Tibial nerve (tissue), 4 donors: ENCODE results near the gene TIAL1. TPM values are rescaled to one million over a fixed set of nuclear protein-coding genes. Genes with fewer than 3 reads are reported as not detected.

Source experiments
- DNase-seq, 2 donors: peaks; one replicate each; pipeline ENCODE4 v3.0.0-alpha.2; 2019; ENCODE audit warnings: low spot score in 2 of 2
- H3K27ac ChIP-seq, 4 donors: fragments of 200-600 bp; sonication (generic) in 3 of 4; one replicate each; pipeline ENCODE4 v1.5.1; 2017 to 2019; ENCODE audit warnings: mild to moderate bottlenecking in 1 of 4
- H3K27me3 ChIP-seq, 2 donors: fragments of 200-600 bp; sonication (generic) in 1 of 2; one replicate each; pipeline versions ENCODE4 v1.5.1 to v1.6.0; 2017 to 2019
- H3K36me3 ChIP-seq, 3 donors: fragments of 200-600 bp; sonication (generic); one replicate each; pipeline ENCODE4 v1.5.1; 2018 to 2019
- H3K4me1 ChIP-seq, 4 donors: fragments of 200-600 bp; sonication (generic) in 3 of 4; one replicate each; pipeline ENCODE4 v1.5.1; 2017 to 2019
- H3K4me3 ChIP-seq, 4 donors: fragments of 200-600 bp; sonication (generic) in 3 of 4; one replicate each; pipeline ENCODE4 v1.5.1; 2017 to 2019; ENCODE audit warnings: mild to moderate bottlenecking in 1 of 4, moderate library complexity in 1 of 4
- H3K9me3 ChIP-seq, 4 donors: fragments of 200-600 bp; sonication (generic) in 3 of 4; one replicate each; pipeline ENCODE4 v1.5.1; 2017 to 2019
- CTCF ChIP-seq, 5 experiments: fragments of 200-600 bp in 3 of 5; fragments of 450-650 bp in 2 of 5; sonication (generic) in 3 of 5; IDR thresholded peaks; one replicate each; pipeline ENCODE4 v1.5.1; 2016 to 2019; ENCODE audit warnings: antibody characterized with exemption in 5 of 5, mild to moderate bottlenecking in 3 of 5, moderate library complexity in 2 of 5
- EP300 ChIP-seq, 2 donors: sonication (generic); formaldehyde crosslinking; IDR thresholded peaks; one replicate each; pipeline ENCODE4 v1.6.1; 2017; ENCODE audit warnings: antibody characterized with exemption in 2 of 2, mild to moderate bottlenecking in 1 of 2
- POLR2A ChIP-seq, 2 donors: fragments of 450-650 bp; IDR thresholded peaks; one replicate each; pipeline ENCODE4 v1.6.1; 2017; ENCODE audit warnings: antibody characterized with exemption in 2 of 2, mild to moderate bottlenecking in 2 of 2, moderate library complexity in 2 of 2
- WGBS, 2 donors: methylation state at CpG; one replicate each; pipeline ENCODE4 v1.1.5; 2018; 5-methylcytosine and 5-hydroxymethylcytosine counted together
- total RNA-seq, 4 donors: library from RNA; depleted of rRNA; stranded (reverse); fragments of >200 nt; gene quantifications; one replicate each; pipeline ENCODE4 v1.1.0, GENCODE V29; 2016

The TIAL1 gene
- total RNA-seq, 4 donors from 2014 or later: 53.0 to 103 (median 87.2) TPM

DNA sequence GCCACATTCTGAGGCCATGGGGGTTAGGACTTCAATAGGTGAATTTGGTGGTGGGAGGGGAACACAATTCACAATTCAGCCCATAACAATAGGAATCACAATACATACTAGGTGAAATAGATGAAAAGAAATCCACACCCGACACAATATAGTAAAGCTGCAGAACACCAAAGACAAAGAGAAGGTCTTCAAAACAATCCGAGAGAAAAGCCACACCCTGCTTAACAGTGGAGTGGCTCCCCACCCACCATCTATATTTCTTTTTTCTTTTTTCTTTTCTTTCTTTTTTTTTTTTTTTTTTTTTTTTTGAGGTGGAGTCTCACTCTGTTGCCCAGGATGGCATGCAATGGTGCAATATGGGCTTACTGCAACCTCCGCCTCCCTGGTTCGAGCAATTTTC lies 14.7 kb upstream of the TIAL1 start:
- Histone ChIP-seq H3K27ac (no peak overlapping the region), H3K4me1 (peaks cover 0 to 6% (median 0%) of the 10 kb centered on the region in 4 donors), H3K36me3 (no peaks in the 10 kb centered on the region), H3K27me3 (no peaks in the 10 kb centered on the region), H3K4me3 (no peak overlapping the region), H3K9me3 (no peaks in the 10 kb centered on the region)
- WGBS, 2 donors: 70 to 80% methylated on average over 4 of the region's 4 CpGs
- TF ChIP-seq CTCF (IDR thresholded peaks at IDR 0.05) (no peak), EP300 (IDR thresholded peaks at IDR 0.05) (no peak), POLR2A (IDR thresholded peaks at IDR 0.05) (no peak)
- DNase-seq: no peak

GRCh38 chr10:119609516-119609915 lies 12.8 kb upstream of the TIAL1 start:
- no peak for TF ChIP-seq POLR2A (IDR thresholded peaks at IDR 0.05)
- TF ChIP-seq EP300 (IDR thresholded peaks at IDR 0.05): no peak
- TF ChIP-seq CTCF (IDR thresholded peaks at IDR 0.05): no peak
- DNase-seq: no peak
- Histone ChIP-seq H3K9me3 (no peaks in the 10 kb centered on the region), H3K4me1 (peaks cover 0 to 6% (median 0%) of the 10 kb centered on the region in 4 donors), H3K27ac (no peak overlapping the region), H3K4me3 (no peak overlapping the region), H3K36me3 (no peaks in the 10 kb centered on the region), H3K27me3 (no peaks in the 10 kb centered on the region)
- 93% methylated on average over 4 of the region's 4 CpGs for WGBS, 2 donors

DNA sequence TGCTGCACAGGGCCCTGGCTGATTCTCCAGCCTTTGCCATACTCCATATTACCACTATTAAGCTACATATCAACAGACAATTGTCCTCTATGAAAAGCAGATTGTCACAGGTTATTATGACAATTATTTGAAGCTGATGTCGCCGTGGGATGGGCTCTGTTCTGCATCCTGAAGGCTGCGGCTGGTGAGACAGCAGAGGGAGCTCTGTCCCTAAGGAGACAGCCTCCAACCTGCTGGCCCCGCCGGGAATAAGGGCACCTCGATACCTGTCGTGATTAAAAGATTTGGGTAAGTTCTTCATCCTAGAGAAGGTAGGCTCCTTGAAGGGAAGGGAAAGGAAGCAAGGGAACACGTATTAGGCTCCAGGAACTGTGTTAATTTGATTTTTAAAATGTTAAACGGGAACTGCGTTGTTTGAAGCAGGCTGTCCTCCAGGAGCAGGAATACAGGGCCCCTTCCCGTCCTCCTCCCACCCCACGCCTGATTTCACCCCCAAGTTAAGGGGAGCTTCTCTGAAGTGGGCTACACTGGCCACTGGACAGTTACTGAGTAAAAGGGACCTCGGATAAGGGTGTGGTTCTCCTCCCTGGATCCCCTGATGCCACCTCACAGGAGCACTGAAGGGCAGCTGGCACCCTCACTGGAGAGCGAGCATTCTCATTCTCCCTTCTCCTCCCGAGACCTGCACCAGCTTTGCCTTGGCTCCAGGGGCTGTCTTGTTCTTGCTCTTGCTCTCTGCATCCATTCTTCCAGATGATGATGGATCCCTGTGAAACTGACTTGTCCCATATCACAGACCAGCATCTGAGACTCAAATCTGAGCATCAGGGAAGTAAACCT lies 11.8 kb upstream of the TIAL1 start:
- Histone ChIP-seq H3K9me3 (no peaks in the 10 kb centered on the region), H3K36me3 (no peaks in the 10 kb centered on the region), H3K4me1 (peaks cover 0 to 6% (median 0%) of the 10 kb centered on the region in 4 donors), H3K27me3 (no peaks in the 10 kb centered on the region), H3K27ac (no peak overlapping the region), H3K4me3 (no peak overlapping the region)
- peak in 1 of 2 donors; percentile 20 for DNase-seq
- TF ChIP-seq POLR2A (IDR thresholded peaks at IDR 0.05) (no peak), CTCF (IDR thresholded peaks at IDR 0.05) (peak; percentile 35 to 66 (median 66)), EP300 (IDR thresholded peaks at IDR 0.05) (no peak)
- 21 to 32% methylated on average over 15 of the region's 15 CpGs for WGBS, 2 donors

- DNase-seq: no peak
- Histone ChIP-seq H3K9me3 (no peaks in the 10 kb centered on the region), H3K4me1 (peaks cover 0 to 6% (median 0%) of the 10 kb centered on the region in 4 donors), H3K27ac (no peak overlapping the region), H3K27me3 (no peaks in the 10 kb centered on the region), H3K4me3 (no peak overlapping the region), H3K36me3 (no peaks in the 10 kb centered on the region)
- TF ChIP-seq POLR2A (IDR thresholded peaks at IDR 0.05): no peak
- TF ChIP-seq CTCF (IDR thresholded peaks at IDR 0.05): no peak
- no peak for TF ChIP-seq EP300 (IDR thresholded peaks at IDR 0.05)
Measured at GRCh38 chr10:119604468-119604867, 7.7 kb upstream of the TIAL1 start.

DNA sequence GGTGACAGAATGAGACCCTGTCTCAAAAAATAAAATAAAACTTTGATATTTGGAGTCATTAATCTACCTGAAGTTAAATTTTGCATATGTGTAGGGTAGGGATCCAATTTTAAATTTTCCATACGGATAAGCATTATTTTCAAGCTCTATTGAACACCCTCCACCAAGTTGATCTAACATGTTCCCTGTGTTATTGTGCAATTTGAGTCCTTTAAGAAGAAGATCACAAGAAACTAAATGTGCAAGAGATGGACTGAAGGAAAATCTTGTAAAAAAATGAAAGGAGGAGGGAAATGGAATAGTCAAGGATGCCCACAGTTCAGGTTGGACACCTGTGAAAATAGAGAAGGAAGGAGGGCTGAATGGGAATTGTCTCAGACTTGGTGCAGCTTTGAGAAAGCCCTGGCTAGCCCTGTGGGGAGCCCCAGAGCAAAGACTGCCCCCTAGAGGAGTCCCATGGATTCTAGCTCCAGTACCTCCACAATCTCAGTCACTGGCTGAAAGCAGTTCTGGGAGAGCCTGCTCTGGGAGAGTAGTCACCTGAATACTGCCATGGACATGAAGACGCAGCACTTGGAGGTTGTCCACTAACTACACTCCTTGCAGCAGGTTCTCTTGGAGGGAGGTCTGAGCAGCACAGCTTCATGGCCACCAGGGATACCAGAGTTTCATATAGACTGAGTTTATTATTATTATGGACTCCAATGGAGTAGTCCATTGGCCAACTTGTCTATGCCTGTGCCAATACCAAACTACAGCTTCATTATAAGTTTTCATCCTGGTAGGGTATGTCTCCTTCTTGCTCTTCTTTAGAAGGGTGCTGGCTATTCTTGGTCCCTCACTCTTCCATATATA lies 5.7 kb upstream of the TIAL1 start:
- TF ChIP-seq CTCF (IDR thresholded peaks at IDR 0.05) (peak in 2 of 5 experiments; percentile 8 to 32), EP300 (IDR thresholded peaks at IDR 0.05) (no peak)
- no peaks in the 10 kb centered on the region for H3K27me3 ChIP-seq
- WGBS, 2 donors: 68 to 76% methylated on average over 2 of the region's 2 CpGs

More for the DNA sequence above, 5.7 kb upstream of the TIAL1 start:
- Histone ChIP-seq H3K27ac (no peak overlapping the region), H3K4me1 (peaks cover 0 to 5% (median 2%) of the 10 kb centered on the region in 4 donors), H3K9me3 (no peaks in the 10 kb centered on the region), H3K36me3 (no peaks in the 10 kb centered on the region), H3K4me3 (no peak overlapping the region)
- no peak for DNase-seq
